Upper lobe of right lung (tissue), 1 donor: Measurements from ENCODE around the gene C16orf92. TPM values are rescaled to one million over a fixed set of nuclear protein-coding genes. Genes with fewer than 3 reads are reported as not detected.

Experiments
- ATAC-seq: fragments of 200-7000 bp; cut with Tn5 transposase; one replicate; pipeline ENCODE4 v1.9.1; 2020; ENCODE audit warnings: mild to moderate bottlenecking, moderate library complexity
- DNase-seq: peaks from one replicate; pipeline ENCODE4 v3.0.0-alpha.2; 2020
- H3K27ac ChIP-seq: fragments of 200-600 bp; one replicate; pipeline ENCODE4 v1.8.0; 2022
- H3K27me3 ChIP-seq: fragments of 200-600 bp; one replicate; pipeline ENCODE4 v1.8.0; 2022; ENCODE audit warnings: mild to moderate bottlenecking
- H3K36me3 ChIP-seq: fragments of 200-600 bp; one replicate; pipeline ENCODE4 v1.8.0; 2022
- H3K4me1 ChIP-seq: fragments of 200-600 bp; one replicate; pipeline ENCODE4 v1.8.0; 2022
- H3K4me3 ChIP-seq: fragments of 200-600 bp; one replicate; pipeline ENCODE4 v1.8.0; 2022; ENCODE audit warnings: mild to moderate bottlenecking
- H3K9me3 ChIP-seq: fragments of 200-600 bp; one replicate; pipeline ENCODE4 v1.8.0; 2022
- intact Hi-C: fragments of 100-400 bp; cut with DNase I; formaldehyde crosslinking; loops from one replicate; pipeline ENCODE4 v1.11.0; 2022
- total RNA-seq: library from RNA; stranded (reverse); fragmentation: NEBNext Ultra II Directional; extraction: Animal tissue kit (Norgen Biotek cat#: 25700); gene quantifications from one replicate; pipeline ENCODE4 v1.2.1, GENCODE V29; 2021
- TF ChIP-seq, protein P1 (sequence below): fragments of 200-600 bp; IDR thresholded peaks from one replicate; pipeline ENCODE4 v1.8.0; 2022; ENCODE audit warnings: antibody characterized with exemption
- donor health status: DM: no; HTN: yes; CAD: no; lungs with severe emphysema.

C16orf92 gene
- total RNA-seq, 1 donor from 2014 or later = not detected

DNA sequence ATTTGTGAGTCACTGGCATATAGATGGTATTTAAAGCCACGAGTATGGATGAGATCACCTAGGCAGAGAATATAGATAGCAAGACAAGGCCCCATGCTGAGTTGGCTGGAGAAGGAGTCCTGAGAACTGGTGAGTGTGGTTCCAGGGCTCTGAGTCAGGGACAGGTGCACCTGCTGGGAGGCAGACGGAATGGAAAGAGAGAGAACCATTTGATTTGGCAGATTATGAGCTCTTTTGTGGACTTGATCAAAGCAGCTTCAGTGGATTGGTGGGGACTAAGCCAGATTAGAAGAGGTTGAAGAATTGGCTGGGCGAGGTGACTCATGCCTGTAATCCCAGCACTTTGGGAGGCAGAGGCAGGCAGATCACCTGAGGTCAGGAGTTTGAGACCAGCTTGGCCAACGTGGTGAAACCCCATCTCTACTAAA is 4.3 kb upstream of the C16orf92 start:
- no peak for ATAC-seq
- intact Hi-C loops = loop anchor here (10.0 kb wide), 1 partner anchor 324 kb away; no protein-coding TSS in a partner anchor
- Histone ChIP-seq H3K4me1 (no peaks in the 10 kb centered on the region), H3K9me3 (no peaks in the 10 kb centered on the region), H3K36me3 (no peaks in the 10 kb centered on the region), H3K27ac (no peak overlapping the region), H3K27me3 (no peaks in the 10 kb centered on the region), H3K4me3 (no peak overlapping the region)
- TF ChIP-seq, protein P1, sequence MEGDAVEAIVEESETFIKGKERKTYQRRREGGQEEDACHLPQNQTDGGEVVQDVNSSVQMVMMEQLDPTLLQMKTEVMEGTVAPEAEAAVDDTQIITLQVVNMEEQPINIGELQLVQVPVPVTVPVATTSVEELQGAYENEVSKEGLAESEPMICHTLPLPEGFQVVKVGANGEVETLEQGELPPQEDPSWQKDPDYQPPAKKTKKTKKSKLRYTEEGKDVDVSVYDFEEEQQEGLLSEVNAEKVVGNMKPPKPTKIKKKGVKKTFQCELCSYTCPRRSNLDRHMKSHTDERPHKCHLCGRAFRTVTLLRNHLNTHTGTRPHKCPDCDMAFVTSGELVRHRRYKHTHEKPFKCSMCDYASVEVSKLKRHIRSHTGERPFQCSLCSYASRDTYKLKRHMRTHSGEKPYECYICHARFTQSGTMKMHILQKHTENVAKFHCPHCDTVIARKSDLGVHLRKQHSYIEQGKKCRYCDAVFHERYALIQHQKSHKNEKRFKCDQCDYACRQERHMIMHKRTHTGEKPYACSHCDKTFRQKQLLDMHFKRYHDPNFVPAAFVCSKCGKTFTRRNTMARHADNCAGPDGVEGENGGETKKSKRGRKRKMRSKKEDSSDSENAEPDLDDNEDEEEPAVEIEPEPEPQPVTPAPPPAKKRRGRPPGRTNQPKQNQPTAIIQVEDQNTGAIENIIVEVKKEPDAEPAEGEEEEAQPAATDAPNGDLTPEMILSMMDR = no peak
- DNase-seq = no peak

DNA sequence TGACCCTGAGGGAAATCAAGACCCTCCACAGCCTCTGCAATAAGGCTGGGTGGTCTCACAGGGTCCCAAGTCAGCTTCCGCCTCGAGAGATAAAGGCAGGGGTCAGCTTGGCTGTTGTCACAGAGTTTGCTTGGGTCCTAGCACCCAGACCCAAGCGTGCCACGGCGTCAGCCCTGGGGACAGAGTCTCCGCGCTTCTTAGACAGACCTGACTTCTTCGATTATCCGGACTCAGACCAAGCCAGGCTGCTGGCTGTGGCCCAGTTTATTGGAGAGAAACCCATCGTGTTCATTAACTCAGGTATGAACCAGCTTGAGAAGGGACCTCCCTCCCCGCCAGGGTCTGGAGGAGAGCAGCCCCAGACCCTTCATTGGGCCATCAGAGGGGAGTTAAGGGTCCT is 588 bp downstream of the C16orf92 start:
- Histone ChIP-seq H3K4me1 (no peaks in the 10 kb centered on the region), H3K27ac (no peak overlapping the region), H3K9me3 (no peaks in the 10 kb centered on the region), H3K27me3 (peaks cover 20% of the 10 kb centered on the region), H3K4me3 (no peak overlapping the region), H3K36me3 (no peaks in the 10 kb centered on the region)
- intact Hi-C loops = no loop called here
- TF ChIP-seq, protein P1 = no peak
- no peak for ATAC-seq
- DNase-seq = no peak

DNA sequence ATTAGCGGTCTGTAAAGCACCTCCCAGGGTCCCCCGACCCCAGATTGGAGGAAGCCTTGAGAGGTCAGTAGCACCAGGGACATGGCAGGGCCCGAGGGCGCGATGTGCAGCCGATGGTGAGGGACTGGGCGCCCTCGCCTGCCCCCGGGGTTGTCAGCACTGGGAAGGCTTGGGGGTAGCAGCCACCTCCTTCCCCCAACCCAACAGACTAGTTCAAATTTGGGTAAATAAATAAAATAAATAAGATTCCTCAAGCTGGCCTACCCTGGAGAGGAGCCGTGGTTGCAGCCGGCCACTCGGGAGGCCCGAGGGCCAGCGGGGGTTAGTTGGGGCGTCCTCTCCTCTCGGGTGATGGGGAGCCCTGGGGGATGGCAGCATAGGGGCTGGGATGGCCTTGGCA is 1.5 kb downstream of the C16orf92 start:
- H3K9me3 ChIP-seq = no peaks in the 10 kb centered on the region
- intact Hi-C loops = no loop called here
- H3K4me3 ChIP-seq = no peak overlapping the region
- TF ChIP-seq, protein P1 = no peak
- no peak for DNase-seq
- peaks cover 29% of the 10 kb centered on the region for H3K27me3 ChIP-seq
- no peak for ATAC-seq
- H3K4me1 ChIP-seq = no peaks in the 10 kb centered on the region
- no peaks in the 10 kb centered on the region for H3K36me3 ChIP-seq
- no peak overlapping the region for H3K27ac ChIP-seq

DNA sequence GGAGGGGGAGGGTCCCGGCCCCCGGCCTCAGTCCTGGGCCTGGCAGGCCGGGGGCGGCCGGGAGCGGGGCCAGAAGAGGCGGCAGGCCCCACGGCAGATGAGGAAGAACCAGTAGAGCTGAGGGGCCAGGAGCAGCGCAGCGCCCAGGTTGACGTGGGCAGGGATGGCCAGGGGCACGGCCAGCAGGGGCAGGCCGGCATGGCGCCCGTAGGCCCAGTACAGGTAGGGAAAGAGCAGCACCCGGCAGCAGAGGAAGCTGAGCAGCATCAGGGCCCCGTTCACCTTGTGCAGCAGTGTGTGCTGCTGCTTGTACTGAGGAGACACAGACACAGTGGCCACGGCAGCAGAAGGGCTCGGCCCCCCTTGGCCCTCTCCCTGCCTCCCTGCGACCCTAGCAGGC is 2.2 kb downstream of the C16orf92 start:
- no peaks in the 10 kb centered on the region for H3K9me3 ChIP-seq
- no peaks in the 10 kb centered on the region for H3K36me3 ChIP-seq
- ATAC-seq = no peak
- H3K4me3 ChIP-seq = no peak overlapping the region
- H3K27me3 ChIP-seq = peaks cover 36% of the 10 kb centered on the region
- TF ChIP-seq, protein P1 = no peak
- intact Hi-C loops = no loop called here
- DNase-seq = no peak
- H3K27ac ChIP-seq = no peak overlapping the region
- no peaks in the 10 kb centered on the region for H3K4me1 ChIP-seq

DNA sequence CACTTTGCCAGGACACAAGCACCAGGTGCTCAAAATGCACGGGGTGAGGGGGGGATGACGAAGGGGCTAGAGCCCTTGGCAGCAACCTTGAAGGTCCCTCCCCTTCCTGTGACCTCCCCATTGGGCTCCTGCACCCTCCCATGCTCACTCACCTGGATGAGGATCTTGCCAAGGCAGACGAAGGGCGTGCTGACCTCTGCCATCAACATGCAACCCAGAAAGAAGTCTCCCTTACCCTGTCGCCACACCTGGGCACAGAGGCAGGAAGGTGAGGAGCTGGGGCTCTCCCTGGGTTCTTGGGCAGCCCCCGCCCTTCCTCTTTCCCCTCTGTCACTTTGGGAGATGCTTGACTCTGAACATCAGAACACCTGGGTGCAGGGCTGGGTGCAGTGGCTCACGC is 2.6 kb downstream of the C16orf92 start:
- Histone ChIP-seq H3K27ac (no peak overlapping the region), H3K4me3 (no peak overlapping the region), H3K9me3 (no peaks in the 10 kb centered on the region), H3K4me1 (no peaks in the 10 kb centered on the region), H3K27me3 (peaks cover 38% of the 10 kb centered on the region), H3K36me3 (no peaks in the 10 kb centered on the region)
- intact Hi-C loops = no loop called here
- TF ChIP-seq, protein P1 = no peak
- no peak for ATAC-seq
- DNase-seq = no peak

DNA sequence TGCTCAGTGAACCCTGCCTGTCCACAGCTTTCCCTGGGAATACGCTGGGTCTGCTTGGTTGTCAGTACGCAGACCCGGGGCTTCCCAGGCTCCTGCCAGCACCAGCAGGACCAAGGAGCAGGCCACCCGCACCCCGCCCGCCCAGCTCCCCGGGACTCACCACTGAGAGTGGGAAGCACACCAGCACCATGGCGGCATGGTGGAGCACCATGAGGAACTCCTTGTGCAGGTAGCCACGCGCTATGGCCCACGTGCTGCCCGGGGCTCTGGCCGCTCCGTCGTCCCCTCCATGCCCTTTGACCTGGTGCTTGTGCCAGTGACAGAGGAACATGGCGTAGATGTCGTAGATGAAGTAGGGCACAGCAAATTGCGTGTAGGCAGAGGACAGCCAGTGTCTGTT is 3.5 kb downstream of the C16orf92 start:
- no peaks in the 10 kb centered on the region for H3K9me3 ChIP-seq
- H3K36me3 ChIP-seq = no peaks in the 10 kb centered on the region
- peaks cover 5% of the 10 kb centered on the region for H3K4me1 ChIP-seq
- H3K27ac ChIP-seq = no peak overlapping the region
- ATAC-seq (no peak), DNase-seq (no peak)
- H3K27me3 ChIP-seq = peaks cover 47% of the 10 kb centered on the region
- H3K4me3 ChIP-seq = no peak overlapping the region
- intact Hi-C loops = no loop called here
- TF ChIP-seq, protein P1 = no peak
